Measurements from ENCODE around the gene OR51A2. TPM values are rescaled to one million over a fixed set of nuclear protein-coding genes. Genes with fewer than 3 reads are reported as not detected.

Gene OR51A2
- total and polyA plus RNA-seq, 2 of the 8 experiments (the other 6 are each of a cell fraction or from before 2014, with no cell fraction given): not detected

GRCh38 chr11:4960877-4961276 lies 5.4 kb upstream of the OR51A2 start (continued):
- TF ChIP-seq HDAC2 (IDR thresholded peaks at IDR 0.05; ENCODE audit: borderline replicate concordance in 1 of 2, low read depth in 2 of 2, low read length in 2 of 2): no peak
- no peak for TF ChIP-seq MAX (IDR thresholded peaks at IDR 0.05)
- no peak for TF ChIP-seq NANOG (IDR thresholded peaks at IDR 0.05; ENCODE audit: insufficient read depth, low read depth, low read length, poor library complexity, severe bottlenecking)
